OCI-LY1 (cell line): ENCODE data around the gene HDX.

Experiments
- H2AFZ ChIP-seq: fragments of 200-600 bp; sonication (generic), shearing (Covaris generic); 2 replicates; pipeline ENCODE4 v1.6.0; 2014; ENCODE audit warnings: antibody characterized with exemption, mild to moderate bottlenecking, low read length
- H3F3A ChIP-seq: fragments of 200-600 bp; sonication (generic), shearing (Covaris generic); 2 replicates; pipeline ENCODE4 v1.6.0; 2014; ENCODE audit warnings: mild to moderate bottlenecking, antibody characterized with exemption, low read length, moderate library complexity; ENCODE audit not compliant: insufficient read depth
- H3K27ac ChIP-seq: fragments of 200-600 bp; sonication (generic); 2 replicates; pipeline ENCODE4 v1.5.1; 2014; ENCODE audit warnings: low read length, mixed run types, mild to moderate bottlenecking, low read depth; ENCODE audit not compliant: poor library complexity, severe bottlenecking
- H3K27me3 ChIP-seq: fragments of 200-600 bp; sonication (generic); 2 replicates; pipeline ENCODE4 v1.6.0; 2014; ENCODE audit warnings: antibody characterized with exemption, mild to moderate bottlenecking, low read length, moderate library complexity; ENCODE audit not compliant: insufficient read depth
- H3K36me3 ChIP-seq: fragments of 200-600 bp; sonication (generic); 2 replicates; pipeline ENCODE4 v1.6.1; 2014; ENCODE audit warnings: mild to moderate bottlenecking, antibody characterized with exemption, low read length, moderate library complexity, mixed read lengths; ENCODE audit not compliant: insufficient read depth
- H3K4me1 ChIP-seq: fragments of 200-600 bp; sonication (generic); 2 replicates; pipeline ENCODE4 v1.5.1; 2014; ENCODE audit warnings: mild to moderate bottlenecking, low read length, moderate library complexity; ENCODE audit not compliant: insufficient read depth, severe bottlenecking
- H3K4me2 ChIP-seq: fragments of 200-600 bp; sonication (generic), shearing (Covaris generic); 2 replicates; pipeline ENCODE4 v1.6.1; 2014; ENCODE audit warnings: low read length
- H3K4me3 ChIP-seq: fragments of 200-600 bp; sonication (generic); 2 replicates; pipeline ENCODE4 v1.5.1; 2014; ENCODE audit warnings: low read length, low read depth, mild to moderate bottlenecking, mixed read lengths; ENCODE audit not compliant: poor library complexity, severe bottlenecking
- H3K79me2 ChIP-seq: fragments of 200-600 bp; shearing (Covaris generic); 2 replicates; pipeline ENCODE4 v1.6.1; 2016; ENCODE audit warnings: mixed run types, low read length, mixed read lengths; ENCODE audit not compliant: insufficient read depth
- H3K9ac ChIP-seq: fragments of 200-600 bp; sonication (generic), shearing (Covaris generic); 2 replicates; pipeline ENCODE4 v1.6.1; 2014; ENCODE audit warnings: mild to moderate bottlenecking, low read length, mixed read lengths
- H3K9me2 ChIP-seq: fragments of 200-600 bp; sonication (generic), shearing (Covaris generic); 2 replicates; pipeline ENCODE4 v1.6.1; 2014; ENCODE audit warnings: low read depth, mild to moderate bottlenecking, low read length, mixed read lengths
- H3K9me3 ChIP-seq: fragments of 200-600 bp; shearing (Covaris generic); 2 replicates; pipeline ENCODE4 v1.6.1; 2014; ENCODE audit warnings: low read length, mixed read lengths
- H4K20me1 ChIP-seq: fragments of 200-600 bp; sonication (generic), shearing (Covaris generic); 2 replicates; pipeline ENCODE4 v1.6.0; 2016; ENCODE audit warnings: mild to moderate bottlenecking, low read length; ENCODE audit not compliant: insufficient read depth
- CTCF ChIP-seq: fragments of 200-600 bp; sonication (generic), shearing (Covaris generic); IDR thresholded peaks from 2 replicates; pipeline ENCODE4 v1.5.1; 2017; ENCODE audit warnings: mild to moderate bottlenecking, antibody characterized with exemption, low read length, moderate library complexity, mixed read lengths
- EZH2 ChIP-seq: fragments of 200-600 bp; sonication (generic), shearing (Covaris generic); IDR thresholded peaks from 2 replicates; pipeline ENCODE4 v1.8.0; 2017; ENCODE audit warnings: borderline replicate concordance, mixed run types, mild to moderate bottlenecking, antibody characterized with exemption, low read length, moderate library complexity, mixed read lengths

The HDX gene

GRCh38 chrX:84339507-84340364 lies 162.5 kb downstream of the HDX start:
- H3K4me2 ChIP-seq: no peak overlapping the region

GRCh38 chrX:84336646-84337045 lies 165.6 kb downstream of the HDX start:
- H4K20me1 ChIP-seq: no peaks in the 10 kb centered on the region

More at GRCh38 chrX:84339507-84340364, 162.5 kb downstream of the HDX start:
- H3K27me3 ChIP-seq: no peaks in the 10 kb centered on the region
- H3K79me2 ChIP-seq: no peaks in the 10 kb centered on the region
- H3K4me3 ChIP-seq: no peak overlapping the region
- no peak overlapping the region for H3K9ac ChIP-seq
- TF ChIP-seq EZH2 (no peak), CTCF (peak; percentile 51)
- no peak overlapping the region for H2AFZ ChIP-seq
- H3K36me3 ChIP-seq: no peaks in the 10 kb centered on the region
- H3K4me1 ChIP-seq: no peaks in the 10 kb centered on the region
- no peak overlapping the region for H3K27ac ChIP-seq
- H3K9me2 ChIP-seq: no peaks in the 10 kb centered on the region
- H3K9me3 ChIP-seq: no peaks in the 10 kb centered on the region
- no peaks in the 10 kb centered on the region for H4K20me1 ChIP-seq
- no peaks in the 10 kb centered on the region for H3F3A ChIP-seq

GRCh38 chrX:84335121-84335520 lies 167.1 kb downstream of the HDX start:
- no peaks in the 10 kb centered on the region for H3K36me3 ChIP-seq
- no peaks in the 10 kb centered on the region for H3K79me2 ChIP-seq
- no peaks in the 10 kb centered on the region for H3K9me2 ChIP-seq
- no peak overlapping the region for H3K9ac ChIP-seq
- H2AFZ ChIP-seq: no peak overlapping the region
- TF ChIP-seq CTCF: no peak
- H4K20me1 ChIP-seq: no peaks in the 10 kb centered on the region
- no peaks in the 10 kb centered on the region for H3K27me3 ChIP-seq
- no peak overlapping the region for H3K4me3 ChIP-seq
- H3K4me1 ChIP-seq: no peaks in the 10 kb centered on the region
- no peaks in the 10 kb centered on the region for H3K9me3 ChIP-seq
- H3K4me2 ChIP-seq: no peak overlapping the region
- no peaks in the 10 kb centered on the region for H3F3A ChIP-seq
- H3K27ac ChIP-seq: no peak overlapping the region

More at GRCh38 chrX:84336646-84337045, 165.6 kb downstream of the HDX start:
- Histone ChIP-seq H3K9ac (no peak overlapping the region), H3K4me2 (no peak overlapping the region), H3K27ac (no peak overlapping the region), H3K27me3 (no peaks in the 10 kb centered on the region), H3K9me2 (no peaks in the 10 kb centered on the region), H3K79me2 (no peaks in the 10 kb centered on the region), H3F3A (no peaks in the 10 kb centered on the region), H2AFZ (no peak overlapping the region), H3K9me3 (no peaks in the 10 kb centered on the region), H3K4me1 (no peaks in the 10 kb centered on the region), H3K36me3 (no peaks in the 10 kb centered on the region), H3K4me3 (no peak overlapping the region)
- no peak for TF ChIP-seq EZH2
- TF ChIP-seq CTCF: no peak
